SKM-1 treated with dmso at 0.1 percent for 144 hours (cell line): Measurements from ENCODE around the gene MOB2.
"Not testable (repeated sequence)": the region's sequence is repeated elsewhere in the genome, so short reads cannot be mapped to it uniquely, and the experiment has no call there.

Experiments used
- DNase-seq: peaks from one replicate; lab custom pipeline; 2025; ENCODE audit not compliant: unreplicated experiment; lab: John Stamatoyannopoulos, UW

MOB2 gene

GRCh38 chr11:1444823-1445422 is 41.7 kb downstream of the MOB2 start:
- DNase-seq, result no peak

- DNase-seq, result no peak
Observed at GRCh38 chr11:1444321-1444720, 42.3 kb downstream of the MOB2 start.

- no peak for DNase-seq
Observed at GRCh38 chr11:1443737-1444136, 42.8 kb downstream of the MOB2 start.

GRCh38 chr11:1442807-1443366 is 43.7 kb downstream of the MOB2 start:
- no peak for DNase-seq

- DNase-seq, result no peak
Observed at GRCh38 chr11:1442163-1442562, 44.4 kb downstream of the MOB2 start.

- DNase-seq, result no peak
Observed at GRCh38 chr11:1440496-1440895, 46.1 kb downstream of the MOB2 start.

GRCh38 chr11:1440066-1440465 is 46.5 kb downstream of the MOB2 start:
- no peak for DNase-seq

GRCh38 chr11:1439341-1439740 is 47.2 kb downstream of the MOB2 start:
- no peak for DNase-seq

GRCh38 chr11:1438967-1439330 is 47.6 kb downstream of the MOB2 start:
- DNase-seq, result no peak

GRCh38 chr11:1438261-1438966 is 48.2 kb downstream of the MOB2 start:
- DNase-seq, result no peak

GRCh38 chr11:1437500-1437899 is 49.1 kb downstream of the MOB2 start:
- no peak for DNase-seq

GRCh38 chr11:1436468-1437039 is 50.0 kb downstream of the MOB2 start:
- DNase-seq, result no peak

- DNase-seq, result no peak
Observed at GRCh38 chr11:1435820-1436467, 50.6 kb downstream of the MOB2 start.

- not testable (repeated sequence) for DNase-seq
Observed at GRCh38 chr11:1435479-1435819, 51.1 kb downstream of the MOB2 start.

GRCh38 chr11:1433977-1434640 is 52.5 kb downstream of the MOB2 start:
- no peak for DNase-seq

GRCh38 chr11:1433568-1433967 is 53.0 kb downstream of the MOB2 start:
- DNase-seq, result no peak

GRCh38 chr11:1428762-1429316 is 57.7 kb downstream of the MOB2 start:
- DNase-seq, result no peak

- DNase-seq, result no peak
Observed at GRCh38 chr11:1425439-1425838, 61.1 kb downstream of the MOB2 start.

- no peak for DNase-seq
Observed at GRCh38 chr11:1425006-1425405, 61.6 kb downstream of the MOB2 start.

GRCh38 chr11:1423406-1423805 is 63.2 kb downstream of the MOB2 start:
- not testable (repeated sequence) for DNase-seq

- no peak for DNase-seq
Observed at GRCh38 chr11:1422981-1423380, 63.6 kb downstream of the MOB2 start.
